ENCODE data around the gene HBZ.
"Not testable (repeated sequence)": the region's sequence is repeated elsewhere in the genome, so short reads cannot be mapped to it uniquely, and the experiment has no call there.

HBZ gene

GRCh38 chr16:180101-180675 lies 27.7 kb downstream of the HBZ start, which contains the start of gene HBQ1:
HBQ1 (plus strand) TSS chr16:180459; CDS start chr16:180487, 28 bp downstream.
- DNase-seq, result peak; percentile 18

GRCh38 chr16:180681-181564 lies 28.5 kb downstream of the HBZ start:
- peak; percentile 63 for DNase-seq

- peak; percentile 4 for DNase-seq
Measured at GRCh38 chr16:181565-182021, 29.1 kb downstream of the HBZ start.

- DNase-seq, result no peak
Measured at GRCh38 chr16:183005-183404, 30.6 kb downstream of the HBZ start.

- DNase-seq, result no peak
Measured at GRCh38 chr16:185213-185612, 32.8 kb downstream of the HBZ start.

- DNase-seq, result no peak
Measured at GRCh38 chr16:185691-186090, 33.2 kb downstream of the HBZ start.

- no peak for DNase-seq
Measured at GRCh38 chr16:187330-187729, 34.9 kb downstream of the HBZ start.

GRCh38 chr16:188674-189073 lies 36.2 kb downstream of the HBZ start:
- no peak for DNase-seq

- no peak for DNase-seq
Measured at GRCh38 chr16:189604-190186, 37.3 kb downstream of the HBZ start.

GRCh38 chr16:191831-192230 lies 39.4 kb downstream of the HBZ start:
- DNase-seq, result no peak

GRCh38 chr16:192686-193085 lies 40.2 kb downstream of the HBZ start:
- no peak for DNase-seq

- DNase-seq, result no peak
Measured at GRCh38 chr16:193441-193840, 41.0 kb downstream of the HBZ start.

- DNase-seq, result no peak
Measured at GRCh38 chr16:194516-194915, 42.1 kb downstream of the HBZ start.

- peak; percentile 71 for DNase-seq
Measured at GRCh38 chr16:200388-200787, 47.9 kb downstream of the HBZ start.

- DNase-seq, result no peak
Measured at GRCh38 chr16:203246-203645, 50.8 kb downstream of the HBZ start.

GRCh38 chr16:204046-204445 lies 51.6 kb downstream of the HBZ start:
- not testable (repeated sequence) for DNase-seq
